ENCODE results near the gene OIP5.

GRCh38 chr15:41292521-41292920, 39.9 kb downstream of the OIP5 start:
- no peak for TF ChIP-seq CTCF (conservative IDR thresholded peaks at IDR 0.05)
- TF ChIP-seq ZFX (IDR thresholded peaks at IDR 0.05) = no peak

All from C4-2B (cell line).